PC-3 (cell line): Measurements from ENCODE around the gene FBXO11. TPM values are rescaled to one million over a fixed set of nuclear protein-coding genes. Genes with fewer than 3 reads are reported as not detected.

Source experiments
- ATAC-seq: fragments of 200-7000 bp; cut with Tn5 transposase; 2 replicates; pipeline ENCODE4 v1.9.1; 2020; ENCODE audit warnings: mild to moderate bottlenecking, moderate library complexity
- BruUV-seq: library from RNA; stranded (reverse); fragments of 400-500 nt; replicated peaks from 2 replicates; lab custom pipeline; 2021; lab: Mats Ljungman, UMichigan
- CTCF ChIA-PET: fragments of 300-600 bp; sonication (Branson Sonifier 250); formaldehyde crosslinking; loops from one replicate; lab custom pipeline; 2022; ENCODE audit warnings: antibody characterized with exemption; lab: Charles Lee
- POLR2A ChIA-PET: fragments of 300-600 bp; sonication (Branson Sonifier 250); formaldehyde crosslinking; loops from one replicate; lab custom pipeline; 2022; ENCODE audit warnings: antibody characterized with exemption; ENCODE audit not compliant: unreplicated experiment; lab: Charles Lee
- DNase-seq: peaks from one replicate; pipeline ENCODE4 v3.0.0-alpha.2; 2015
- H2AFZ ChIP-seq: fragments of 300-600 bp; sonication (generic); 2 replicates; pipeline ENCODE4 v1.6.0; 2016; ENCODE audit warnings: antibody characterized with exemption, low read length
- H3F3A ChIP-seq: fragments of 300-600 bp; sonication (generic); one replicate; pipeline ENCODE4 v1.6.0; 2017; ENCODE audit warnings: antibody characterized with exemption, low read length, control low read depth, mild to moderate bottlenecking; ENCODE audit not compliant: unreplicated experiment
- H3K27ac ChIP-seq: fragments of 300-600 bp; sonication (generic); 2 replicates; pipeline ENCODE4 v1.5.1; 2016; ENCODE audit warnings: mild to moderate bottlenecking, low read length
- H3K27me3 ChIP-seq: fragments of 300-600 bp; sonication (generic); 2 replicates; pipeline ENCODE4 v1.6.1; 2016; ENCODE audit warnings: low read length, mixed read lengths
- H3K36me3 ChIP-seq: fragments of 300-600 bp; sonication (generic); 2 replicates; pipeline ENCODE4 v1.6.1; 2016; ENCODE audit warnings: low read depth, mixed run types, low read length, mixed read lengths
- H3K4me1 ChIP-seq: fragments of 300-600 bp; sonication (generic); 2 replicates; pipeline ENCODE4 v1.5.1; 2016; ENCODE audit warnings: low read length; ENCODE audit not compliant: insufficient read depth
- H3K4me2 ChIP-seq: fragments of 300-600 bp; sonication (generic); 2 replicates; pipeline ENCODE4 v1.6.0; 2016; ENCODE audit warnings: low read length
- H3K4me3 ChIP-seq: fragments of 300-600 bp; sonication (generic); 2 replicates; pipeline ENCODE4 v1.5.1; 2016; ENCODE audit warnings: mild to moderate bottlenecking, low read length, mixed read lengths
- H3K79me2 ChIP-seq: fragments of 300-600 bp; sonication (generic); 2 replicates; pipeline ENCODE4 v1.6.1; 2017; ENCODE audit warnings: low read length, mixed read lengths
- H3K9ac ChIP-seq: fragments of 300-600 bp; sonication (generic); 2 replicates; pipeline ENCODE4 v1.6.0; 2016; ENCODE audit warnings: mild to moderate bottlenecking, low read length
- H3K9me2 ChIP-seq: fragments of 300-600 bp; sonication (generic); replicated peaks from 2 replicates; pipeline ENCODE4 v1.6.1; 2016; ENCODE audit warnings: mixed run types, low read length, mixed read lengths
- H3K9me3 ChIP-seq: fragments of 300-600 bp; sonication (generic); 2 replicates; pipeline ENCODE4 v1.6.1; 2016; ENCODE audit warnings: low read length, mixed read lengths
- H4K20me1 ChIP-seq: fragments of 300-600 bp; sonication (generic); 2 replicates; pipeline ENCODE4 v1.6.1; 2016; ENCODE audit warnings: low read length, mixed read lengths
- EZH2 ChIP-seq: fragments of 300-600 bp; sonication (generic); IDR thresholded peaks from one replicate; pipeline ENCODE4 v1.6.1; 2017; ENCODE audit warnings: antibody characterized with exemption, mild to moderate bottlenecking, low read length; ENCODE audit not compliant: unreplicated experiment
- EZH2phosphoT487 ChIP-seq: fragments of 300-600 bp; sonication (generic); IDR thresholded peaks from 2 replicates; pipeline ENCODE4 v1.6.1; 2018; ENCODE audit warnings: mild to moderate bottlenecking, antibody characterized with exemption, low read length, borderline replicate concordance
- intact Hi-C: fragments of 100-400 bp; cut with micrococcal nuclease; formaldehyde crosslinking; loops from 2 replicates; pipeline ENCODE4 v1.9.0; 2023
- total RNA-seq: library from RNA; depleted of rRNA; stranded (reverse); fragments of >200 nt; gene quantifications from 2 replicates; pipeline ENCODE4 v1.2.3, GENCODE V29; 2014
- TF ChIP-seq, protein P1 (sequence below): fragments of 300-600 bp; sonication (generic); conservative IDR thresholded peaks from 2 replicates; pipeline ENCODE4 v1.5.1; 2017; ENCODE audit warnings: antibody characterized with exemption, low read depth, mild to moderate bottlenecking, low read length

The FBXO11 gene
- total RNA-seq, 1 experiment from 2014 or later: 34.8 TPM

DNA sequence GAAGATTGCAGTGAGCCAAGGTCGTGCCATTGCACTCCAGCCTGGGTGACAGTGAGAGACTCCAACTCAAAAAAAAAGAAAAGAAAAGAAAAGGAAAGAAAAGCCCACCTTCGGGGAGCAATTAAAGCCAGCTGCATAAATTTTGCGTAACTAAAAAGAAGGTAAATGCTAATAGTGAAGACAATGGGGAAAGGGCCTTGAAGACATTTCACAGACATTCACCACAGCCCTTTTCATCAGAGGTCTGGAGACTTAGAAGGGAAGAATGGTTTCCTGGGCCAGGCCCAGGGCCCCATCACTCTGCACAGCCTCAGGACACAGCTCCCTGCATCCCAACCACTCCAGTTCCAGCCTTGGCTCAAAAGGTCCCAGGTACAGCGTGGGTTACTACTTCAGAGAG lies 158.4 kb downstream of the FBXO11 start:
- H3K4me1 ChIP-seq: no peaks in the 10 kb centered on the region
- H4K20me1 ChIP-seq: no peaks in the 10 kb centered on the region
- no peak overlapping the region for H3K27ac ChIP-seq
- no peaks in the 10 kb centered on the region for H3K36me3 ChIP-seq
- H2AFZ ChIP-seq: no peak overlapping the region
- no peaks in the 10 kb centered on the region for H3F3A ChIP-seq
- intact Hi-C loops: no loop called here
- BruUV-seq: no TSS peak
- no peak overlapping the region for H3K4me3 ChIP-seq
- H3K9ac ChIP-seq: no peak overlapping the region
- ChIA-PET POLR2A (no interaction called here), CTCF (no interaction called here)
- H3K9me3 ChIP-seq: no peaks in the 10 kb centered on the region
- H3K9me2 ChIP-seq: no peaks in the 10 kb centered on the region
- ATAC-seq (no peak), DNase-seq (no peak)
- peaks cover 6% of the 10 kb centered on the region; the same call in 1 of the 2 replicates for H3K27me3 ChIP-seq
- no peaks in the 10 kb centered on the region for H3K79me2 ChIP-seq
- H3K4me2 ChIP-seq: no peak overlapping the region
- TF ChIP-seq, protein P1, sequence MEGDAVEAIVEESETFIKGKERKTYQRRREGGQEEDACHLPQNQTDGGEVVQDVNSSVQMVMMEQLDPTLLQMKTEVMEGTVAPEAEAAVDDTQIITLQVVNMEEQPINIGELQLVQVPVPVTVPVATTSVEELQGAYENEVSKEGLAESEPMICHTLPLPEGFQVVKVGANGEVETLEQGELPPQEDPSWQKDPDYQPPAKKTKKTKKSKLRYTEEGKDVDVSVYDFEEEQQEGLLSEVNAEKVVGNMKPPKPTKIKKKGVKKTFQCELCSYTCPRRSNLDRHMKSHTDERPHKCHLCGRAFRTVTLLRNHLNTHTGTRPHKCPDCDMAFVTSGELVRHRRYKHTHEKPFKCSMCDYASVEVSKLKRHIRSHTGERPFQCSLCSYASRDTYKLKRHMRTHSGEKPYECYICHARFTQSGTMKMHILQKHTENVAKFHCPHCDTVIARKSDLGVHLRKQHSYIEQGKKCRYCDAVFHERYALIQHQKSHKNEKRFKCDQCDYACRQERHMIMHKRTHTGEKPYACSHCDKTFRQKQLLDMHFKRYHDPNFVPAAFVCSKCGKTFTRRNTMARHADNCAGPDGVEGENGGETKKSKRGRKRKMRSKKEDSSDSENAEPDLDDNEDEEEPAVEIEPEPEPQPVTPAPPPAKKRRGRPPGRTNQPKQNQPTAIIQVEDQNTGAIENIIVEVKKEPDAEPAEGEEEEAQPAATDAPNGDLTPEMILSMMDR: no peak
- TF ChIP-seq EZH2: no peak
- no peak for TF ChIP-seq EZH2phosphoT487

DNA sequence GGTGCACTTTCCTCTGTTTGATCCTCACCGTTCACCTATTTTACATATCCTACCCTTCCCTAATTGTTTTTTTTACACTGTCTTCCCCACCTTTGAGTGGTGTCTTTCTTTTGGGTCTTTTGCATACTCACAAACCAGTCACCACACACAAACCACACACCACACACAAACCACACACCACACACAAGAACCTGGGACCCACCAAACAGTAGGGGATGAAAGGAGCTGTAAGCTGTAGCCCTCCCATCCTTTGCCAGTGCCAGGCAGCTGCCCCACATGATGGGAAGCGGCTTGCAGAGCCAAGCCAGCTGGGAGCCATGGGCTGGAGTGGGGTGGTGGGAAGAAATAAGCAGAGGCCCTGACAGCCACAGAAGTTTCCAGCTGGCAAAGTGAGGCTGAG lies 162.2 kb downstream of the FBXO11 start:
- BruUV-seq: no TSS peak
- CTCF ChIA-PET: no interaction called here
- intact Hi-C loops: no loop called here

DNA sequence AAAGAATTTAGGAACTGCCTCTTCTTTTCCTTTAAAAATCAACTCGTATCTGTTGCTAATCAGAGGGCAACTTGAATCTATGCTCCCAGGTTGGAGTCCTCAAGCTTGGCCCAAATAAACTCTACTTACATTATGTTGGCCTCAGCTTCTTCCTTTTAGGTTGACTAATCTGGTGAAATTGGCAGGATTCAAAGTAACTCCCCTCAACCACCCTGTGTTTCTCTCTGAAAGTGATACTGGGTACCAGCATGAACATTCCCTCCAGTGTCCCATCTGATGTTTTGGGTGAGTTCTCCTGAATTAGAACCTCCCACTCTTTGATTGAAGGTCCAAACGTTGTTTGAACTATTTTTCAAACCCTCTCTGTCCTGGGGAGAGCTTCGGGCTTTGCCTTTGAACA lies 164.7 kb downstream of the FBXO11 start:
- Histone ChIP-seq H2AFZ (no peak overlapping the region), H3K4me3 (no peak overlapping the region), H3K9me2 (no peaks in the 10 kb centered on the region), H3K9ac (no peak overlapping the region), H3F3A (no peaks in the 10 kb centered on the region), H3K79me2 (no peaks in the 10 kb centered on the region), H3K36me3 (no peaks in the 10 kb centered on the region), H3K4me1 (no peaks in the 10 kb centered on the region), H3K27ac (no peak overlapping the region), H4K20me1 (no peaks in the 10 kb centered on the region), H3K9me3 (no peaks in the 10 kb centered on the region), H3K27me3 (peaks cover 21% of the 10 kb centered on the region), H3K4me2 (no peak overlapping the region)
- intact Hi-C loops: no loop called here
- no peak for DNase-seq
- ChIA-PET POLR2A (no interaction called here), CTCF (no interaction called here)
- no peak for TF ChIP-seq EZH2
- TF ChIP-seq, protein P1: no peak
- TF ChIP-seq EZH2phosphoT487: no peak
- BruUV-seq: no TSS peak
- ATAC-seq: no peak

More for the DNA sequence above, 162.2 kb downstream of the FBXO11 start:
- H3K27ac ChIP-seq: no peak overlapping the region
- H3K9ac ChIP-seq: no peak overlapping the region
- H4K20me1 ChIP-seq: no peaks in the 10 kb centered on the region
- TF ChIP-seq EZH2 (no peak), EZH2phosphoT487 (no peak)
- TF ChIP-seq, protein P1: no peak
- no peaks in the 10 kb centered on the region for H3K9me2 ChIP-seq
- peaks cover 18% of the 10 kb centered on the region for H3K27me3 ChIP-seq
- ATAC-seq (no peak), DNase-seq (no peak)
- no peaks in the 10 kb centered on the region for H3K9me3 ChIP-seq
- POLR2A ChIA-PET: no interaction called here
- H3K4me2 ChIP-seq: no peak overlapping the region
- H2AFZ ChIP-seq: no peak overlapping the region
- H3K36me3 ChIP-seq: no peaks in the 10 kb centered on the region
- no peaks in the 10 kb centered on the region for H3K4me1 ChIP-seq
- H3K79me2 ChIP-seq: no peaks in the 10 kb centered on the region
- no peaks in the 10 kb centered on the region for H3F3A ChIP-seq
- H3K4me3 ChIP-seq: no peak overlapping the region
